HEK293 (cell line): ENCODE data around the gene ROBO1.

Experiments
- TCF7L2 ChIP-seq: IDR thresholded peaks from 2 replicates; pipeline ENCODE4 v1.6.1; 2011; ENCODE audit warnings: low read depth, mild to moderate bottlenecking, inconsistent platforms, low read length, moderate library complexity, borderline replicate concordance
- ZBTB1 ChIP-seq: fragments of 450-650 bp; formaldehyde crosslinking; IDR thresholded peaks from 2 replicates; pipeline ENCODE4 v1.5.1; 2016; ENCODE audit warnings: missing biosample characterization, missing genetic modification characterization
- ZNF114 ChIP-seq: fragments of 450-650 bp; formaldehyde crosslinking; IDR thresholded peaks from 2 replicates; pipeline ENCODE4 v1.5.0; 2017; ENCODE audit warnings: missing biosample characterization, missing genetic modification characterization
- ZNF596 ChIP-seq: fragments of 450-650 bp; IDR thresholded peaks from 2 replicates; pipeline ENCODE4 v1.5.0; 2018; ENCODE audit warnings: missing biosample characterization, mild to moderate bottlenecking, missing genetic modification characterization, moderate library complexity
- ZNF658 ChIP-seq: fragments of 450-650 bp; formaldehyde crosslinking; IDR thresholded peaks from 2 replicates; pipeline ENCODE4; 2016; ENCODE audit warnings: missing biosample characterization, missing genetic modification characterization
- ZNF707 ChIP-seq: fragments of 450-650 bp; formaldehyde crosslinking; IDR thresholded peaks from 2 replicates; pipeline ENCODE4 v1.5.1; 2016; ENCODE audit warnings: missing biosample characterization, missing genetic modification characterization
- TF ChIP-seq, protein P1 (sequence below): sonication (generic); formaldehyde crosslinking; IDR thresholded peaks from 2 replicates; pipeline ENCODE4 v1.8.1; 2022; ENCODE audit warnings: mild to moderate bottlenecking, moderate library complexity, missing genetic modification reagents
- TF ChIP-seq, protein P2 (sequence below): fragments of 450-650 bp; formaldehyde crosslinking; IDR thresholded peaks from 2 replicates; pipeline ENCODE4 v1.5.1; 2016; ENCODE audit warnings: missing biosample characterization, missing genetic modification characterization
- TF ChIP-seq, protein P3 (sequence below): fragments of 450-650 bp; formaldehyde crosslinking; IDR thresholded peaks from 2 replicates; pipeline ENCODE4 v1.5.1; 2017; ENCODE audit warnings: missing biosample characterization, missing genetic modification characterization
- TF ChIP-seq, protein P4 (sequence below): fragments of 450-650 bp; formaldehyde crosslinking; IDR thresholded peaks from 2 replicates; pipeline ENCODE4 v1.5.1; 2016; ENCODE audit warnings: missing biosample characterization, missing genetic modification characterization

DNA sequence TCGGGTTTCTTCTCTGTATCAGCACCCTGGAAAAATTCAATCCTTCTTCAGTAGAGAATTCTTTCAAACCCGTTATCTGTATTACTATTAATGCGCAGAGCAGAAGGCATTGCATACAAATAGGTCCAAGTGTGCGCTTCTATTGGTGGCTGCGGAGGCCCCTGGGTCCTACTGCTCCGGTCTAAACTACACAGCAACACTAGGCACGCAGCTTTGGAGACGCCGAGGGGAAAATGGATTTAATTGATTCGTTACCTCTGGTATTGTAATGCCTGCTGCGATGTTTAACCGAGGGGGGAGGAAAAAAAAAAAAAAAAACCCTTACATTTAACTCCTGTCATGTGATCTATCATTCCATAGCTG, at the start of gene ROBO1:
- TF ChIP-seq, protein P1, sequence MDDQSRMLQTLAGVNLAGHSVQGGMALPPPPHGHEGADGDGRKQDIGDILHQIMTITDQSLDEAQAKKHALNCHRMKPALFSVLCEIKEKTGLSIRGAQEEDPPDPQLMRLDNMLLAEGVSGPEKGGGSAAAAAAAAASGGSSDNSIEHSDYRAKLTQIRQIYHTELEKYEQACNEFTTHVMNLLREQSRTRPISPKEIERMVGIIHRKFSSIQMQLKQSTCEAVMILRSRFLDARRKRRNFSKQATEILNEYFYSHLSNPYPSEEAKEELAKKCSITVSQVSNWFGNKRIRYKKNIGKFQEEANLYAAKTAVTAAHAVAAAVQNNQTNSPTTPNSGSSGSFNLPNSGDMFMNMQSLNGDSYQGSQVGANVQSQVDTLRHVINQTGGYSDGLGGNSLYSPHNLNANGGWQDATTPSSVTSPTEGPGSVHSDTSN (CRISPR knock-in tag), result no peak
- TF ChIP-seq, protein P2, sequence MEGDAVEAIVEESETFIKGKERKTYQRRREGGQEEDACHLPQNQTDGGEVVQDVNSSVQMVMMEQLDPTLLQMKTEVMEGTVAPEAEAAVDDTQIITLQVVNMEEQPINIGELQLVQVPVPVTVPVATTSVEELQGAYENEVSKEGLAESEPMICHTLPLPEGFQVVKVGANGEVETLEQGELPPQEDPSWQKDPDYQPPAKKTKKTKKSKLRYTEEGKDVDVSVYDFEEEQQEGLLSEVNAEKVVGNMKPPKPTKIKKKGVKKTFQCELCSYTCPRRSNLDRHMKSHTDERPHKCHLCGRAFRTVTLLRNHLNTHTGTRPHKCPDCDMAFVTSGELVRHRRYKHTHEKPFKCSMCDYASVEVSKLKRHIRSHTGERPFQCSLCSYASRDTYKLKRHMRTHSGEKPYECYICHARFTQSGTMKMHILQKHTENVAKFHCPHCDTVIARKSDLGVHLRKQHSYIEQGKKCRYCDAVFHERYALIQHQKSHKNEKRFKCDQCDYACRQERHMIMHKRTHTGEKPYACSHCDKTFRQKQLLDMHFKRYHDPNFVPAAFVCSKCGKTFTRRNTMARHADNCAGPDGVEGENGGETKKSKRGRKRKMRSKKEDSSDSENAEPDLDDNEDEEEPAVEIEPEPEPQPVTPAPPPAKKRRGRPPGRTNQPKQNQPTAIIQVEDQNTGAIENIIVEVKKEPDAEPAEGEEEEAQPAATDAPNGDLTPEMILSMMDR (tag by site-specific recombination), result no peak
- TF ChIP-seq ZBTB1 (tag by site-specific recombination) (no peak), TCF7L2 (no peak), ZNF707 (tag by site-specific recombination) (no peak), ZNF114 (tag by site-specific recombination) (no peak), ZNF596 (tag by site-specific recombination) (no peak), ZNF658 (tag by site-specific recombination) (no peak)
- TF ChIP-seq, protein P3, sequence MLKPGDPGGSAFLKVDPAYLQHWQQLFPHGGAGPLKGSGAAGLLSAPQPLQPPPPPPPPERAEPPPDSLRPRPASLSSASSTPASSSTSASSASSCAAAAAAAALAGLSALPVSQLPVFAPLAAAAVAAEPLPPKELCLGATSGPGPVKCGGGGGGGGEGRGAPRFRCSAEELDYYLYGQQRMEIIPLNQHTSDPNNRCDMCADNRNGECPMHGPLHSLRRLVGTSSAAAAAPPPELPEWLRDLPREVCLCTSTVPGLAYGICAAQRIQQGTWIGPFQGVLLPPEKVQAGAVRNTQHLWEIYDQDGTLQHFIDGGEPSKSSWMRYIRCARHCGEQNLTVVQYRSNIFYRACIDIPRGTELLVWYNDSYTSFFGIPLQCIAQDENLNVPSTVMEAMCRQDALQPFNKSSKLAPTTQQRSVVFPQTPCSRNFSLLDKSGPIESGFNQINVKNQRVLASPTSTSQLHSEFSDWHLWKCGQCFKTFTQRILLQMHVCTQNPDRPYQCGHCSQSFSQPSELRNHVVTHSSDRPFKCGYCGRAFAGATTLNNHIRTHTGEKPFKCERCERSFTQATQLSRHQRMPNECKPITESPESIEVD (tag by site-specific recombination), result no peak
- TF ChIP-seq, protein P4, sequence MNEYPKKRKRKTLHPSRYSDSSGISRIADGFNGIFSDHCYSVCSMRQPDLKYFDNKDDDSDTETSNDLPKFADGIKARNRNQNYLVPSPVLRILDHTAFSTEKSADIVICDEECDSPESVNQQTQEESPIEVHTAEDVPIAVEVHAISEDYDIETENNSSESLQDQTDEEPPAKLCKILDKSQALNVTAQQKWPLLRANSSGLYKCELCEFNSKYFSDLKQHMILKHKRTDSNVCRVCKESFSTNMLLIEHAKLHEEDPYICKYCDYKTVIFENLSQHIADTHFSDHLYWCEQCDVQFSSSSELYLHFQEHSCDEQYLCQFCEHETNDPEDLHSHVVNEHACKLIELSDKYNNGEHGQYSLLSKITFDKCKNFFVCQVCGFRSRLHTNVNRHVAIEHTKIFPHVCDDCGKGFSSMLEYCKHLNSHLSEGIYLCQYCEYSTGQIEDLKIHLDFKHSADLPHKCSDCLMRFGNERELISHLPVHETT (tag by site-specific recombination), result no peak
